SW 1271 (cell line): ENCODE measurements around the gene KLHL29.

Experiments used
- DNase-seq, 2 experiments: peaks; one replicate each; lab custom pipeline; 2025; lab: John Stamatoyannopoulos, UW

KLHL29 gene

GRCh38 chr2:23550553-23550952, 165.6 kb downstream of the KLHL29 start:
- DNase-seq, result no peak

- DNase-seq, result no peak
Measured at GRCh38 chr2:23551875-23552274, 166.9 kb downstream of the KLHL29 start.

GRCh38 chr2:23553561-23553960, 168.6 kb downstream of the KLHL29 start:
- no peak for DNase-seq

GRCh38 chr2:23554054-23554697, 169.2 kb downstream of the KLHL29 start:
- DNase-seq, result no peak

- DNase-seq, result no peak
Measured at GRCh38 chr2:23555944-23556343, 171.0 kb downstream of the KLHL29 start.

- DNase-seq, result no peak
Measured at GRCh38 chr2:23556929-23557328, 171.9 kb downstream of the KLHL29 start.

GRCh38 chr2:23557455-23557854, 172.5 kb downstream of the KLHL29 start:
- no peak for DNase-seq

- no peak for DNase-seq
Measured at GRCh38 chr2:23559561-23560239, 174.7 kb downstream of the KLHL29 start.

- no peak for DNase-seq
Measured at GRCh38 chr2:23561088-23561487, 176.1 kb downstream of the KLHL29 start.

- DNase-seq, result no peak
Measured at GRCh38 chr2:23561544-23561943, 176.6 kb downstream of the KLHL29 start.

- DNase-seq, result no peak
Measured at GRCh38 chr2:23562143-23562542, 177.2 kb downstream of the KLHL29 start.

- DNase-seq, result no peak
Measured at GRCh38 chr2:23563151-23563550, 178.2 kb downstream of the KLHL29 start.

GRCh38 chr2:23563673-23564614, 179.0 kb downstream of the KLHL29 start:
- no peak for DNase-seq

GRCh38 chr2:23564615-23564960, 179.6 kb downstream of the KLHL29 start:
- no peak for DNase-seq

- DNase-seq, result no peak
Measured at GRCh38 chr2:23565374-23565773, 180.4 kb downstream of the KLHL29 start.

- DNase-seq, result no peak
Measured at GRCh38 chr2:23565814-23566213, 180.8 kb downstream of the KLHL29 start.

- DNase-seq, result no peak
Measured at GRCh38 chr2:23566241-23567142, 181.5 kb downstream of the KLHL29 start.

GRCh38 chr2:23567161-23567756, 182.3 kb downstream of the KLHL29 start:
- no peak for DNase-seq

GRCh38 chr2:23568211-23568610, 183.2 kb downstream of the KLHL29 start:
- DNase-seq, result no peak

- no peak for DNase-seq
Measured at GRCh38 chr2:23568626-23569190, 183.7 kb downstream of the KLHL29 start.

- DNase-seq, result no peak
Measured at GRCh38 chr2:23569761-23570365, 184.9 kb downstream of the KLHL29 start.
